Activated naive CD8-positive, alpha-beta T cell treated with anti-CD3 and anti-CD28 coated beads, Interleukin-2, amount 50 U/mL, for 24 hours (primary cell): ENCODE data around the gene CKMT2.

ENCODE experiments used
- ATAC-seq: fragments of 150-1000 bp; cut with Tn5 transposase; one replicate; pipeline ENCODE4 v1.10.0; 2021
- DNase-seq: peaks from one replicate; pipeline ENCODE4 v3.0.0; 2021
- H3K27ac Mint-ChIP-seq: one replicate; pipeline ENCODE4 v1.8.0; 2021; ENCODE audit warnings: mild to moderate bottlenecking, mixed read lengths
- H3K27me3 Mint-ChIP-seq: one replicate; pipeline ENCODE4 v1.8.0; 2021; ENCODE audit warnings: mixed read lengths
- H3K36me3 Mint-ChIP-seq: one replicate; pipeline ENCODE4 v1.8.0; 2021; ENCODE audit warnings: low read depth, mixed read lengths
- H3K4me1 Mint-ChIP-seq: one replicate; pipeline ENCODE4 v1.8.0; 2021; ENCODE audit warnings: mixed read lengths
- H3K4me3 Mint-ChIP-seq: one replicate; pipeline ENCODE4 v1.8.0; 2021; ENCODE audit warnings: mild to moderate bottlenecking, moderate library complexity, mixed read lengths
- H3K9me3 Mint-ChIP-seq: one replicate; pipeline ENCODE4 v1.8.0; 2021; ENCODE audit warnings: mixed read lengths

CKMT2 gene

GRCh38 chr5:81232464-81233079 is 550 bp upstream of the CKMT2 start:
- DNase-seq = no peak
- no peaks in the 10 kb centered on the region for H3K27me3 Mint-ChIP-seq
- peaks cover 14% of the 10 kb centered on the region for H3K4me1 Mint-ChIP-seq
- H3K9me3 Mint-ChIP-seq = no peaks in the 10 kb centered on the region
- no peak for ATAC-seq
- H3K4me3 Mint-ChIP-seq = no peak overlapping the region
- H3K36me3 Mint-ChIP-seq = peaks cover 1% of the 10 kb centered on the region
- H3K27ac Mint-ChIP-seq = no peak overlapping the region

GRCh38 chr5:81234299-81234698 is 1.2 kb downstream of the CKMT2 start:
- Mint-ChIP-seq H3K27ac (no peak overlapping the region), H3K4me3 (no peak overlapping the region), H3K27me3 (no peaks in the 10 kb centered on the region), H3K36me3 (peaks cover 1% of the 10 kb centered on the region), H3K4me1 (peaks cover 14% of the 10 kb centered on the region), H3K9me3 (no peaks in the 10 kb centered on the region)
- DNase-seq (no peak), ATAC-seq (no peak)

GRCh38 chr5:81234801-81235200 is 1.7 kb downstream of the CKMT2 start:
- Mint-ChIP-seq H3K36me3 (peaks cover 1% of the 10 kb centered on the region), H3K4me1 (peaks cover 14% of the 10 kb centered on the region), H3K4me3 (no peak overlapping the region), H3K27ac (no peak overlapping the region), H3K9me3 (no peaks in the 10 kb centered on the region), H3K27me3 (no peaks in the 10 kb centered on the region)
- ATAC-seq = no peak
- DNase-seq = no peak

- ATAC-seq = no peak
- Mint-ChIP-seq H3K4me3 (no peak overlapping the region), H3K9me3 (no peaks in the 10 kb centered on the region), H3K27ac (no peak overlapping the region), H3K4me1 (peaks cover 12% of the 10 kb centered on the region), H3K27me3 (no peaks in the 10 kb centered on the region), H3K36me3 (peaks cover 1% of the 10 kb centered on the region)
- no peak for DNase-seq
These were observed 2.4 kb downstream of the CKMT2 start for GRCh38 chr5:81235287-81236072.

- H3K27me3 Mint-ChIP-seq = no peaks in the 10 kb centered on the region
- H3K9me3 Mint-ChIP-seq = no peaks in the 10 kb centered on the region
- H3K4me3 Mint-ChIP-seq = no peak overlapping the region
- H3K27ac Mint-ChIP-seq = no peak overlapping the region
- ATAC-seq (no peak), DNase-seq (no peak)
- peaks cover 12% of the 10 kb centered on the region for H3K4me1 Mint-ChIP-seq
- no peaks in the 10 kb centered on the region for H3K36me3 Mint-ChIP-seq
These were observed 5.3 kb downstream of the CKMT2 start for GRCh38 chr5:81238460-81238859.

GRCh38 chr5:81239613-81240012 is 6.5 kb downstream of the CKMT2 start:
- Mint-ChIP-seq H3K27me3 (no peaks in the 10 kb centered on the region), H3K4me1 (peaks cover 8% of the 10 kb centered on the region), H3K4me3 (no peak overlapping the region), H3K36me3 (no peaks in the 10 kb centered on the region), H3K27ac (no peak overlapping the region), H3K9me3 (no peaks in the 10 kb centered on the region)
- no peak for DNase-seq
- no peak for ATAC-seq

- no peaks in the 10 kb centered on the region for H3K27me3 Mint-ChIP-seq
- no peak overlapping the region for H3K4me3 Mint-ChIP-seq
- no peaks in the 10 kb centered on the region for H3K9me3 Mint-ChIP-seq
- H3K27ac Mint-ChIP-seq = no peak overlapping the region
- DNase-seq (no peak), ATAC-seq (no peak)
- H3K36me3 Mint-ChIP-seq = no peaks in the 10 kb centered on the region
- peaks cover 4% of the 10 kb centered on the region for H3K4me1 Mint-ChIP-seq
These were observed 7.9 kb downstream of the CKMT2 start for GRCh38 chr5:81241001-81241400.

- H3K27me3 Mint-ChIP-seq = no peaks in the 10 kb centered on the region
- H3K4me1 Mint-ChIP-seq = peaks cover 4% of the 10 kb centered on the region
- no peaks in the 10 kb centered on the region for H3K36me3 Mint-ChIP-seq
- H3K9me3 Mint-ChIP-seq = no peaks in the 10 kb centered on the region
- H3K4me3 Mint-ChIP-seq = no peak overlapping the region
- DNase-seq = no peak
- H3K27ac Mint-ChIP-seq = no peak overlapping the region
- no peak for ATAC-seq
These were observed 9.0 kb downstream of the CKMT2 start for GRCh38 chr5:81241961-81242648.

- no peak for DNase-seq
- ATAC-seq = no peak
- Mint-ChIP-seq H3K27ac (no peak overlapping the region), H3K4me1 (peaks cover 4% of the 10 kb centered on the region), H3K4me3 (no peak overlapping the region), H3K9me3 (no peaks in the 10 kb centered on the region), H3K36me3 (no peaks in the 10 kb centered on the region), H3K27me3 (no peaks in the 10 kb centered on the region)
These were observed 9.8 kb downstream of the CKMT2 start for GRCh38 chr5:81242906-81243436.

- Mint-ChIP-seq H3K36me3 (no peaks in the 10 kb centered on the region), H3K4me3 (no peak overlapping the region), H3K27ac (no peak overlapping the region), H3K4me1 (peaks cover 4% of the 10 kb centered on the region), H3K9me3 (no peaks in the 10 kb centered on the region), H3K27me3 (no peaks in the 10 kb centered on the region)
- DNase-seq (no peak), ATAC-seq (no peak)
These were observed 11.3 kb downstream of the CKMT2 start for GRCh38 chr5:81244451-81244850.

- H3K27ac Mint-ChIP-seq = no peak overlapping the region
- ATAC-seq (no peak), DNase-seq (no peak)
- H3K9me3 Mint-ChIP-seq = no peaks in the 10 kb centered on the region
- H3K4me3 Mint-ChIP-seq = no peak overlapping the region
- H3K27me3 Mint-ChIP-seq = no peaks in the 10 kb centered on the region
- H3K4me1 Mint-ChIP-seq = peaks cover 4% of the 10 kb centered on the region
- peaks cover 2% of the 10 kb centered on the region for H3K36me3 Mint-ChIP-seq
These were observed 12.7 kb downstream of the CKMT2 start for GRCh38 chr5:81245871-81246235.

GRCh38 chr5:81246697-81247096 is 13.6 kb downstream of the CKMT2 start:
- Mint-ChIP-seq H3K9me3 (no peaks in the 10 kb centered on the region), H3K4me1 (peaks cover 4% of the 10 kb centered on the region), H3K4me3 (no peak overlapping the region), H3K27ac (no peak overlapping the region), H3K27me3 (no peaks in the 10 kb centered on the region), H3K36me3 (peaks cover 2% of the 10 kb centered on the region)
- ATAC-seq = no peak
- no peak for DNase-seq

GRCh38 chr5:81247441-81247972 is 14.4 kb downstream of the CKMT2 start:
- Mint-ChIP-seq H3K9me3 (no peaks in the 10 kb centered on the region), H3K4me3 (no peak overlapping the region), H3K36me3 (peaks cover 2% of the 10 kb centered on the region), H3K27me3 (no peaks in the 10 kb centered on the region), H3K4me1 (peaks cover 2% of the 10 kb centered on the region), H3K27ac (no peak overlapping the region)
- no peak for ATAC-seq
- DNase-seq = no peak

- H3K36me3 Mint-ChIP-seq = peaks cover 2% of the 10 kb centered on the region
These were observed 16.1 kb downstream of the CKMT2 start for GRCh38 chr5:81249240-81249639.

GRCh38 chr5:81250004-81250403 is 16.9 kb downstream of the CKMT2 start:
- Mint-ChIP-seq H3K4me3 (no peak overlapping the region), H3K27me3 (no peaks in the 10 kb centered on the region), H3K36me3 (peaks cover 2% of the 10 kb centered on the region), H3K27ac (no peak overlapping the region), H3K4me1 (no peaks in the 10 kb centered on the region), H3K9me3 (no peaks in the 10 kb centered on the region)
- ATAC-seq = no peak
- DNase-seq = no peak

More at GRCh38 chr5:81249240-81249639, 16.1 kb downstream of the CKMT2 start:
- Mint-ChIP-seq H3K27me3 (no peaks in the 10 kb centered on the region), H3K9me3 (no peaks in the 10 kb centered on the region), H3K27ac (no peak overlapping the region), H3K4me3 (no peak overlapping the region), H3K4me1 (no peaks in the 10 kb centered on the region)
- no peak for DNase-seq
- no peak for ATAC-seq
